ENCODE results near the gene NAA80. TPM values are rescaled to one million over a fixed set of nuclear protein-coding genes. Genes with fewer than 3 reads are reported as not detected.
"Not testable (repeated sequence)": the region's sequence is repeated elsewhere in the genome, so short reads cannot be mapped to it uniquely, and the experiment has no call there.

Gene NAA80
- total RNA-seq, 1 experiment from 2014 or later = 23.5 TPM

GRCh38 chr3:50314816-50315215, 15.6 kb upstream of the NAA80 start:
- DNase-seq (ENCODE audit: low read depth) = no peak

- DNase-seq (ENCODE audit: low read depth) = no peak
Measured at GRCh38 chr3:50314342-50314741, 15.1 kb upstream of the NAA80 start.

- not testable (repeated sequence) for DNase-seq (ENCODE audit: low read depth)
Measured at GRCh38 chr3:50312041-50312440, 12.8 kb upstream of the NAA80 start.

GRCh38 chr3:50304601-50305000, 5.4 kb upstream of the NAA80 start:
- peak; percentile 63 for DNase-seq (ENCODE audit: low read depth)

- no peak for DNase-seq (ENCODE audit: low read depth)
Measured at GRCh38 chr3:50303013-50303815, 4.0 kb upstream of the NAA80 start, which contains the start of gene HYAL1. HYAL1 (minus strand) TSS chr3:50303574; CDS start chr3:50302956, 618 bp downstream.

GRCh38 chr3:50302095-50303012, 3.1 kb upstream of the NAA80 start:
- DNase-seq (ENCODE audit: low read depth) = no peak

GRCh38 chr3:50300681-50301254, 1.6 kb upstream of the NAA80 start:
- DNase-seq (ENCODE audit: low read depth) = no peak

GRCh38 chr3:50299929-50300680, 900 bp upstream of the NAA80 start:
- peak; percentile 30 for DNase-seq (ENCODE audit: low read depth)

- DNase-seq (ENCODE audit: low read depth) = no peak
Measured at GRCh38 chr3:50299638-50299928, 378 bp upstream of the NAA80 start.

GRCh38 chr3:50297896-50298725, 1.1 kb downstream of the NAA80 start:
- no peak for DNase-seq (ENCODE audit: low read depth)

- DNase-seq (ENCODE audit: low read depth) = no peak
Measured at GRCh38 chr3:50297384-50297775, 1.8 kb downstream of the NAA80 start.

- DNase-seq (ENCODE audit: low read depth) = no peak
Measured at GRCh38 chr3:50296721-50297383, 2.4 kb downstream of the NAA80 start.

GRCh38 chr3:50295553-50296431, 3.4 kb downstream of the NAA80 start:
- DNase-seq (ENCODE audit: low read depth) = no peak

GRCh38 chr3:50294492-50295403, 4.5 kb downstream of the NAA80 start:
- DNase-seq (ENCODE audit: low read depth) = no peak

- no peak for DNase-seq (ENCODE audit: low read depth)
Measured at GRCh38 chr3:50294089-50294488, 5.1 kb downstream of the NAA80 start.

GRCh38 chr3:50293079-50293801, 6.0 kb downstream of the NAA80 start:
- no peak for DNase-seq (ENCODE audit: low read depth)
